NCI-H187 (cell line): ENCODE results near the gene FMR1NB.

Experiments
- DNase-seq, 2 experiments: peaks; one replicate each; lab custom pipeline; 2025; lab: John Stamatoyannopoulos, UW

FMR1NB gene

DNA sequence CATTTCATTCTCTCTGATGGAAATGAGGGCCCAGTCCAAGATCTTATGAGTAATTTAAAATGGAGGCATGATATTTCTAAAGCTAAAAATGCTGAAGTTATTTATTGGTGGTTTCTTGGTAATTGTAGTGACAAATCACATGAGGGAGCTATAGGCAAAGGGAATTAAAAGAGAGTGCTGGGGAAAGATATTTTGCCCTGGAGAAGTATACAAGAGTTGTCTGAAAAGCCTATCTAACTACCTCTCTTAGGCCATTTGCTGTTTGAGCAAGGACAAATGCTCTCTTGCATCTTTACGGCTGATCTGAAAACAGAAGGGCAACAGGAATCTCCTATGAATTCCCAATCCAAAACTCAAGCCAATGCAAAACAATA is 89.4 kb downstream of the FMR1NB start:
- DNase-seq: no peak
